Measurements from ENCODE around the gene PRM1. TPM values are rescaled to one million over a fixed set of nuclear protein-coding genes. Genes with fewer than 3 reads are reported as not detected.

The PRM1 gene
- total and polyA plus RNA-seq, 4 donors = not detected

DNA sequence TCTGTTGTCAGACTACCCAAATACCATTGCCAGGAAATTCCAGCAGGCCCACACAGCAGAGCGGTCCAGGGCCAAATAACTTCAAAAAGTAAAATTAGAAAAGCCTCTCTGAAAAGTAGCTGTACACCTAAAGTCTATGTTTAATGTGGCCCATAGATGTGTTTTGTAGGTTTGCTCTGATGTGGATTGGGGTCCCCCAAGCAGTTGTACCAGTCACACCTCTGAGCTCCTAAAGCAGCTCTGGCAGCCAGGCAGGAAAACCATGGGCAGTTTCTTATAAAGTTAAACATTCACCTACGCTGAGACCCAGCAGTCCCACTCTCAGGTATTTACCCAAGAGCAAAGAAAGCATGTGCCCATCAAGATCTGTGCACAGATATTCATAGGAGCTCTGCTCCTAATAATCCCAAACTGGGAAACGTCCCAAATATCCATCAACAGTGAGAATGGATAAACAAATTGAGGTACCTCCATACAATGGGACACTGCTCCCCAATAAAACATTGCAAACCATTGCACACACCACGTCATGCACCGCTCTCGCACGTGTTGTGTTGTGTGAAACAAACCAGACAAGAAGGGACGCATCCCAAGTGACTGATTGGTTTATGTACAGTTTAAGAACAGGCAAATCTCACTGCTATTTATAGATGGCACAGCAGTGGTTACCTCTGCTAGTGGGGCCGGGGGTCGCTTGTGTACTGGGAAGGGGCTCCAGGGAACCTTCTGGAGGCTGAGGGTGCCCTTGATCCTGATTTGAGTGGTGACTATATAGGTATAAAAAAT, 15.8 kb upstream of the PRM1 start:
- WGBS = 40% methylated on average over 10 of the region's 10 CpGs

DNA sequence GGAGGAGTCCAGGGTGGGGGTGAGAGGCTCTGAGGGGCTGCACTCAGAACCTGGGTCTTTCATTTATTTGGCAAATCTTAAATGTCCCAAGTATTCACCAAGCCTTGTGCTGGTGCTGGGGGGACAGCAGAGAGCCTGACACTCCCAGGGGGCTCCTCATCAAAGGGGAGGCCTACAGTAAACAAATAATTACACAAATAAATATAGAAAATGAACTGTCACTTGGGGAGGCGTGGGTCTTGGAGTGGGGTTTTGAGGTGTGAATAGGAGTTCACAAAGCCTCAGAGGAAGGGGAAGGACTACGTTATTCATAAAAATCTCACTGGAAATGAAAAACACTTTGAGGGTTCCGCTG, 15.2 kb upstream of the PRM1 start:
- peaks cover 6 to 17% (median 11%) of the 10 kb centered on the region in 4 donors for H3K4me1 ChIP-seq (ENCODE audit: control insufficient read depth in 4 of 4, insufficient read depth in 4 of 4, low read length in 3 of 4)
- no peaks in the 10 kb centered on the region for H3K27me3 ChIP-seq (ENCODE audit: control insufficient read depth in 4 of 4, insufficient read depth in 4 of 4, low read length in 3 of 4)
- no peak overlapping the region for H3K9ac ChIP-seq (ENCODE audit: low read depth in 1 of 2, low read length in 2 of 2)
- no peak overlapping the region for H3K27ac ChIP-seq (ENCODE audit: low read depth in 1 of 2, low read length in 2 of 2)
- WGBS = 74% methylated on average over 3 of the region's 3 CpGs
- no peaks in the 10 kb centered on the region for H3K36me3 ChIP-seq (ENCODE audit: control insufficient read depth in 4 of 4, insufficient read depth in 3 of 4, low read depth in 1 of 4, low read length in 3 of 4)
- DNase-seq (ENCODE audit: low spot score) = no peak
- TF ChIP-seq NR2F2 (IDR thresholded peaks at IDR 0.05) (no peak), RXRA (IDR thresholded peaks at IDR 0.05) (no peak)
- TF ChIP-seq, protein P1, sequence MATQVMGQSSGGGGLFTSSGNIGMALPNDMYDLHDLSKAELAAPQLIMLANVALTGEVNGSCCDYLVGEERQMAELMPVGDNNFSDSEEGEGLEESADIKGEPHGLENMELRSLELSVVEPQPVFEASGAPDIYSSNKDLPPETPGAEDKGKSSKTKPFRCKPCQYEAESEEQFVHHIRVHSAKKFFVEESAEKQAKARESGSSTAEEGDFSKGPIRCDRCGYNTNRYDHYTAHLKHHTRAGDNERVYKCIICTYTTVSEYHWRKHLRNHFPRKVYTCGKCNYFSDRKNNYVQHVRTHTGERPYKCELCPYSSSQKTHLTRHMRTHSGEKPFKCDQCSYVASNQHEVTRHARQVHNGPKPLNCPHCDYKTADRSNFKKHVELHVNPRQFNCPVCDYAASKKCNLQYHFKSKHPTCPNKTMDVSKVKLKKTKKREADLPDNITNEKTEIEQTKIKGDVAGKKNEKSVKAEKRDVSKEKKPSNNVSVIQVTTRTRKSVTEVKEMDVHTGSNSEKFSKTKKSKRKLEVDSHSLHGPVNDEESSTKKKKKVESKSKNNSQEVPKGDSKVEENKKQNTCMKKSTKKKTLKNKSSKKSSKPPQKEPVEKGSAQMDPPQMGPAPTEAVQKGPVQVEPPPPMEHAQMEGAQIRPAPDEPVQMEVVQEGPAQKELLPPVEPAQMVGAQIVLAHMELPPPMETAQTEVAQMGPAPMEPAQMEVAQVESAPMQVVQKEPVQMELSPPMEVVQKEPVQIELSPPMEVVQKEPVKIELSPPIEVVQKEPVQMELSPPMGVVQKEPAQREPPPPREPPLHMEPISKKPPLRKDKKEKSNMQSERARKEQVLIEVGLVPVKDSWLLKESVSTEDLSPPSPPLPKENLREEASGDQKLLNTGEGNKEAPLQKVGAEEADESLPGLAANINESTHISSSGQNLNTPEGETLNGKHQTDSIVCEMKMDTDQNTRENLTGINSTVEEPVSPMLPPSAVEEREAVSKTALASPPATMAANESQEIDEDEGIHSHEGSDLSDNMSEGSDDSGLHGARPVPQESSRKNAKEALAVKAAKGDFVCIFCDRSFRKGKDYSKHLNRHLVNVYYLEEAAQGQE (IDR thresholded peaks at IDR 0.05) = no peak
- TF ChIP-seq, protein P2, sequence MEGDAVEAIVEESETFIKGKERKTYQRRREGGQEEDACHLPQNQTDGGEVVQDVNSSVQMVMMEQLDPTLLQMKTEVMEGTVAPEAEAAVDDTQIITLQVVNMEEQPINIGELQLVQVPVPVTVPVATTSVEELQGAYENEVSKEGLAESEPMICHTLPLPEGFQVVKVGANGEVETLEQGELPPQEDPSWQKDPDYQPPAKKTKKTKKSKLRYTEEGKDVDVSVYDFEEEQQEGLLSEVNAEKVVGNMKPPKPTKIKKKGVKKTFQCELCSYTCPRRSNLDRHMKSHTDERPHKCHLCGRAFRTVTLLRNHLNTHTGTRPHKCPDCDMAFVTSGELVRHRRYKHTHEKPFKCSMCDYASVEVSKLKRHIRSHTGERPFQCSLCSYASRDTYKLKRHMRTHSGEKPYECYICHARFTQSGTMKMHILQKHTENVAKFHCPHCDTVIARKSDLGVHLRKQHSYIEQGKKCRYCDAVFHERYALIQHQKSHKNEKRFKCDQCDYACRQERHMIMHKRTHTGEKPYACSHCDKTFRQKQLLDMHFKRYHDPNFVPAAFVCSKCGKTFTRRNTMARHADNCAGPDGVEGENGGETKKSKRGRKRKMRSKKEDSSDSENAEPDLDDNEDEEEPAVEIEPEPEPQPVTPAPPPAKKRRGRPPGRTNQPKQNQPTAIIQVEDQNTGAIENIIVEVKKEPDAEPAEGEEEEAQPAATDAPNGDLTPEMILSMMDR (IDR thresholded peaks at IDR 0.05; ENCODE audit: low read depth, low read length, missing input control) = no peak
- H3K9me3 ChIP-seq (ENCODE audit: control insufficient read depth in 4 of 4, low read length in 3 of 4) = no peaks in the 10 kb centered on the region
- H3K4me3 ChIP-seq (ENCODE audit: low read depth in 1 of 3, low read length in 3 of 3) = no peak overlapping the region

More for the DNA sequence above, 15.8 kb upstream of the PRM1 start:
- no peak for DNase-seq (ENCODE audit: low spot score)
- TF ChIP-seq TAF1 (conservative IDR thresholded peaks at IDR 0.05) = no peak
- TF ChIP-seq HNF4G (IDR thresholded peaks at IDR 0.05) = no peak
- no peak for TF ChIP-seq YY1 (IDR thresholded peaks at IDR 0.05)
- TF ChIP-seq, protein P3, sequence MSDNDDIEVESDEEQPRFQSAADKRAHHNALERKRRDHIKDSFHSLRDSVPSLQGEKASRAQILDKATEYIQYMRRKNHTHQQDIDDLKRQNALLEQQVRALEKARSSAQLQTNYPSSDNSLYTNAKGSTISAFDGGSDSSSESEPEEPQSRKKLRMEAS (IDR thresholded peaks at IDR 0.05) = no peak
- no peak for TF ChIP-seq JUND (IDR thresholded peaks at IDR 0.05)
- peak; percentile 6 for TF ChIP-seq SP1 (IDR thresholded peaks at IDR 0.05)
- no peak for TF ChIP-seq EGR1 (IDR thresholded peaks at IDR 0.05; ENCODE audit: low read depth in 2 of 2)
- TF ChIP-seq, protein P1 (IDR thresholded peaks at IDR 0.05) = no peak
- no peak for TF ChIP-seq FOXA1 (IDR thresholded peaks at IDR 0.05)
- TF ChIP-seq FOXA2 (IDR thresholded peaks at IDR 0.05) = peak; percentile 32
- TF ChIP-seq, protein P4, sequence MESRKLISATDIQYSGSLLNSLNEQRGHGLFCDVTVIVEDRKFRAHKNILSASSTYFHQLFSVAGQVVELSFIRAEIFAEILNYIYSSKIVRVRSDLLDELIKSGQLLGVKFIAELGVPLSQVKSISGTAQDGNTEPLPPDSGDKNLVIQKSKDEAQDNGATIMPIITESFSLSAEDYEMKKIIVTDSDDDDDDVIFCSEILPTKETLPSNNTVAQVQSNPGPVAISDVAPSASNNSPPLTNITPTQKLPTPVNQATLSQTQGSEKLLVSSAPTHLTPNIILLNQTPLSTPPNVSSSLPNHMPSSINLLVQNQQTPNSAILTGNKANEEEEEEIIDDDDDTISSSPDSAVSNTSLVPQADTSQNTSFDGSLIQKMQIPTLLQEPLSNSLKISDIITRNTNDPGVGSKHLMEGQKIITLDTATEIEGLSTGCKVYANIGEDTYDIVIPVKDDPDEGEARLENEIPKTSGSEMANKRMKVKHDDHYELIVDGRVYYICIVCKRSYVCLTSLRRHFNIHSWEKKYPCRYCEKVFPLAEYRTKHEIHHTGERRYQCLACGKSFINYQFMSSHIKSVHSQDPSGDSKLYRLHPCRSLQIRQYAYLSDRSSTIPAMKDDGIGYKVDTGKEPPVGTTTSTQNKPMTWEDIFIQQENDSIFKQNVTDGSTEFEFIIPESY (IDR thresholded peaks at IDR 0.05) = no peak
- TF ChIP-seq, protein P5, sequence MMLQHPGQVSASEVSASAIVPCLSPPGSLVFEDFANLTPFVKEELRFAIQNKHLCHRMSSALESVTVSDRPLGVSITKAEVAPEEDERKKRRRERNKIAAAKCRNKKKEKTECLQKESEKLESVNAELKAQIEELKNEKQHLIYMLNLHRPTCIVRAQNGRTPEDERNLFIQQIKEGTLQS (IDR thresholded peaks at IDR 0.05) = no peak
- TF ChIP-seq HNF4A (conservative IDR thresholded peaks at IDR 0.05) = no peak
- TF ChIP-seq RXRA (IDR thresholded peaks at IDR 0.05) = no peak
- no peak for TF ChIP-seq RAD21 (IDR thresholded peaks at IDR 0.05)
- TF ChIP-seq GABPA (IDR thresholded peaks at IDR 0.05 in 1 of 2, conservative IDR thresholded peaks at IDR 0.05 in 1 of 2) = no peak
- H3K36me3 ChIP-seq (ENCODE audit: control insufficient read depth in 4 of 4, insufficient read depth in 3 of 4, low read depth in 1 of 4, low read length in 3 of 4) = no peaks in the 10 kb centered on the region
- peaks cover 6 to 17% (median 11%) of the 10 kb centered on the region in 4 donors for H3K4me1 ChIP-seq (ENCODE audit: control insufficient read depth in 4 of 4, insufficient read depth in 4 of 4, low read length in 3 of 4)
- no peak overlapping the region for H3K27ac ChIP-seq (ENCODE audit: low read depth in 1 of 2, low read length in 2 of 2)
- H3K27me3 ChIP-seq (ENCODE audit: control insufficient read depth in 4 of 4, insufficient read depth in 4 of 4, low read length in 3 of 4) = no peaks in the 10 kb centered on the region
- H3K9ac ChIP-seq (ENCODE audit: low read depth in 1 of 2, low read length in 2 of 2) = no peak overlapping the region
- H3K9me3 ChIP-seq (ENCODE audit: control insufficient read depth in 4 of 4, low read length in 3 of 4) = no peaks in the 10 kb centered on the region
- no peak overlapping the region for H3K4me3 ChIP-seq (ENCODE audit: low read depth in 1 of 3, low read length in 3 of 3)
